Natural killer cell treated with Interleukin-12 subunit alpha and Interleukin-12 subunit beta and Interleukin-15 and Interleukin-18, amount 100 ng/mL, for 72 hours (primary cell): ENCODE data around the gene COX10. TPM values are rescaled to one million over a fixed set of nuclear protein-coding genes. Genes with fewer than 3 reads are reported as not detected.
"Not testable (repeated sequence)": the region's sequence is repeated elsewhere in the genome, so short reads cannot be mapped to it uniquely, and the experiment has no call there.

ENCODE experiments used
- ATAC-seq, 2 donors: fragments of 150-1000 bp; cut with Tn5 transposase in 1 of 2; sonication (Bioruptor Pico), chemical (Tn5 transposase) in 1 of 2; 2 replicates each; pipeline ENCODE4 v1.10.0; 2021
- DNase-seq: peaks from one replicate; pipeline ENCODE4 v3.0.0; 2022; ENCODE audit warnings: low spot score
- H3K27ac Mint-ChIP-seq, 2 donors: 1 replicate in 1 of 2; 2 replicates in 1 of 2; pipeline ENCODE4 v1.8.0; 2022; ENCODE audit warnings: mixed read lengths in 2 of 2, mild to moderate bottlenecking in 1 of 2, moderate library complexity in 1 of 2
- H3K27me3 Mint-ChIP-seq, 2 donors: 1 replicate in 1 of 2; 2 replicates in 1 of 2; pipeline ENCODE4 v1.8.0; 2022; ENCODE audit warnings: mixed read lengths in 2 of 2
- H3K36me3 Mint-ChIP-seq: one replicate; pipeline ENCODE4 v1.8.0; 2022; ENCODE audit warnings: mixed read lengths
- H3K4me1 Mint-ChIP-seq, 2 donors: 1 replicate in 1 of 2; 2 replicates in 1 of 2; pipeline ENCODE4 v1.8.0; 2022; ENCODE audit warnings: low read depth in 2 of 2, mixed read lengths in 2 of 2, mild to moderate bottlenecking in 1 of 2
- H3K4me3 Mint-ChIP-seq: one replicate; pipeline ENCODE4 v1.8.0; 2022; ENCODE audit warnings: mixed read lengths
- H3K9me3 Mint-ChIP-seq: 2 replicates; pipeline ENCODE4 v1.8.0; 2022; ENCODE audit warnings: mixed read lengths
- total RNA-seq, 2 donors: library from RNA; stranded (reverse); gene quantifications; one replicate each; pipeline ENCODE4 v1.2.3, GENCODE V29; 2022

Gene COX10
- total RNA-seq = 10 to 100 TPM; 22.7 to 26.4 TPM

- peak; percentile 99 to 100 for ATAC-seq
- peaks cover 4% of the 10 kb centered on the region for H3K36me3 Mint-ChIP-seq
- peak within 1 kb of the TSS; percentile 99 for H3K4me3 Mint-ChIP-seq
- no peaks in the 10 kb centered on the region for H3K9me3 Mint-ChIP-seq
- H3K27me3 Mint-ChIP-seq = no peaks in the 10 kb centered on the region
- peak within 1 kb of the TSS; percentile 94 for H3K27ac Mint-ChIP-seq
- H3K4me1 Mint-ChIP-seq = peaks cover 35 to 37% of the 10 kb centered on the region in 2 donors
- peak; percentile 92 for DNase-seq
Measured at GRCh38 chr17:14069251-14070021, at the start of gene COX10. TSS of gene COX10 (plus strand) at chr17:14069504. CDS start at chr17:14069606, 102 bp downstream.

GRCh38 chr17:14021651-14022294 lies 47.5 kb upstream of the COX10 start:
- not testable (repeated sequence) for H3K36me3 Mint-ChIP-seq, DNase-seq, H3K4me1 Mint-ChIP-seq, ATAC-seq, H3K27me3 Mint-ChIP-seq, H3K9me3 Mint-ChIP-seq, H3K4me3 Mint-ChIP-seq, H3K27ac Mint-ChIP-seq

- not testable (repeated sequence) for H3K27ac Mint-ChIP-seq, H3K36me3 Mint-ChIP-seq, DNase-seq, ATAC-seq, H3K4me1 Mint-ChIP-seq, H3K27me3 Mint-ChIP-seq, H3K9me3 Mint-ChIP-seq, H3K4me3 Mint-ChIP-seq
Measured at GRCh38 chr17:14029755-14030154, 39.5 kb upstream of the COX10 start.

GRCh38 chr17:14032234-14032633 lies 37.1 kb upstream of the COX10 start:
- Mint-ChIP-seq H3K27me3 (no peaks in the 10 kb centered on the region), H3K27ac (no peak overlapping the region), H3K9me3 (no peaks in the 10 kb centered on the region), H3K36me3 (peaks cover 11% of the 10 kb centered on the region), H3K4me3 (no peak overlapping the region), H3K4me1 (peaks cover 0 to 5% of the 10 kb centered on the region in 2 donors)
- ATAC-seq = no peak
- no peak for DNase-seq

- DNase-seq = no peak
- no peaks in the 10 kb centered on the region for H3K27me3 Mint-ChIP-seq
- no peak overlapping the region for H3K27ac Mint-ChIP-seq
- no peak for ATAC-seq
- H3K4me1 Mint-ChIP-seq = peaks cover 0 to 6% of the 10 kb centered on the region in 2 donors
- H3K36me3 Mint-ChIP-seq = peaks cover 11% of the 10 kb centered on the region
- H3K4me3 Mint-ChIP-seq = no peak overlapping the region
- H3K9me3 Mint-ChIP-seq = no peaks in the 10 kb centered on the region
Measured at GRCh38 chr17:14033166-14033565, 36.1 kb upstream of the COX10 start.

GRCh38 chr17:14037453-14037852 lies 31.9 kb upstream of the COX10 start:
- peaks cover 11% of the 10 kb centered on the region for H3K36me3 Mint-ChIP-seq
- ATAC-seq = no peak
- H3K4me3 Mint-ChIP-seq = no peak overlapping the region
- no peak for DNase-seq
- no peaks in the 10 kb centered on the region for H3K9me3 Mint-ChIP-seq
- H3K4me1 Mint-ChIP-seq = peaks cover 18 to 23% of the 10 kb centered on the region in 2 donors
- no peak overlapping the region for H3K27ac Mint-ChIP-seq
- no peaks in the 10 kb centered on the region for H3K27me3 Mint-ChIP-seq

GRCh38 chr17:14038206-14038605 lies 31.1 kb upstream of the COX10 start:
- no peak for DNase-seq
- no peak overlapping the region for H3K4me3 Mint-ChIP-seq
- H3K36me3 Mint-ChIP-seq = peaks cover 11% of the 10 kb centered on the region
- H3K9me3 Mint-ChIP-seq = no peaks in the 10 kb centered on the region
- H3K4me1 Mint-ChIP-seq = peaks cover 19 to 23% of the 10 kb centered on the region in 2 donors
- no peaks in the 10 kb centered on the region for H3K27me3 Mint-ChIP-seq
- no peak overlapping the region for H3K27ac Mint-ChIP-seq
- ATAC-seq = no peak

GRCh38 chr17:14042411-14042810 lies 26.9 kb upstream of the COX10 start:
- no peaks in the 10 kb centered on the region for H3K9me3 Mint-ChIP-seq
- H3K4me1 Mint-ChIP-seq = peaks cover 22 to 30% of the 10 kb centered on the region in 2 donors
- ATAC-seq (peak in 1 of 2 donors; percentile 58), DNase-seq (no peak)
- no peaks in the 10 kb centered on the region for H3K27me3 Mint-ChIP-seq
- no peaks in the 10 kb centered on the region for H3K36me3 Mint-ChIP-seq
- no peak overlapping the region for H3K27ac Mint-ChIP-seq
- no peak overlapping the region for H3K4me3 Mint-ChIP-seq

GRCh38 chr17:14044702-14045101 lies 24.6 kb upstream of the COX10 start:
- Mint-ChIP-seq H3K27ac (no peak overlapping the region), H3K27me3 (no peaks in the 10 kb centered on the region), H3K4me3 (peak overlapping the region; percentile 21), H3K4me1 (peaks cover 10 to 22% of the 10 kb centered on the region in 2 donors), H3K9me3 (no peaks in the 10 kb centered on the region), H3K36me3 (no peaks in the 10 kb centered on the region)
- DNase-seq (no peak), ATAC-seq (no peak)

- no peaks in the 10 kb centered on the region for H3K36me3 Mint-ChIP-seq
- no peaks in the 10 kb centered on the region for H3K27me3 Mint-ChIP-seq
Measured at GRCh38 chr17:14046978-14047377, 22.3 kb upstream of the COX10 start.

GRCh38 chr17:14047591-14047990 lies 21.7 kb upstream of the COX10 start:
- H3K9me3 Mint-ChIP-seq = no peaks in the 10 kb centered on the region

More at GRCh38 chr17:14046978-14047377, 22.3 kb upstream of the COX10 start:
- no peaks in the 10 kb centered on the region for H3K9me3 Mint-ChIP-seq
- no peak overlapping the region for H3K4me3 Mint-ChIP-seq
- H3K27ac Mint-ChIP-seq = no peak overlapping the region
- no peak for DNase-seq
- ATAC-seq = no peak
- peaks cover 13 to 20% of the 10 kb centered on the region in 2 donors for H3K4me1 Mint-ChIP-seq

GRCh38 chr17:14048169-14048568 lies 21.1 kb upstream of the COX10 start:
- ATAC-seq (no peak), DNase-seq (no peak)
- Mint-ChIP-seq H3K27ac (no peak overlapping the region), H3K4me1 (peaks cover 8 to 15% of the 10 kb centered on the region in 2 donors), H3K9me3 (no peaks in the 10 kb centered on the region), H3K27me3 (no peaks in the 10 kb centered on the region), H3K36me3 (no peaks in the 10 kb centered on the region), H3K4me3 (no peak overlapping the region)

More at GRCh38 chr17:14047591-14047990, 21.7 kb upstream of the COX10 start:
- no peak overlapping the region for H3K27ac Mint-ChIP-seq
- peaks cover 8 to 15% of the 10 kb centered on the region in 2 donors for H3K4me1 Mint-ChIP-seq
- no peak for ATAC-seq
- no peaks in the 10 kb centered on the region for H3K27me3 Mint-ChIP-seq
- no peaks in the 10 kb centered on the region for H3K36me3 Mint-ChIP-seq
- DNase-seq = no peak
- H3K4me3 Mint-ChIP-seq = no peak overlapping the region

- Mint-ChIP-seq H3K27me3 (no peaks in the 10 kb centered on the region), H3K4me3 (no peak overlapping the region), H3K4me1 (peaks cover 4 to 8% of the 10 kb centered on the region in 2 donors), H3K9me3 (no peaks in the 10 kb centered on the region), H3K36me3 (peaks cover 4% of the 10 kb centered on the region), H3K27ac (no peak overlapping the region)
- ATAC-seq (no peak), DNase-seq (no peak)
Measured at GRCh38 chr17:14050616-14051015, 18.7 kb upstream of the COX10 start.

GRCh38 chr17:14051692-14052091 lies 17.6 kb upstream of the COX10 start:
- Mint-ChIP-seq H3K27me3 (no peaks in the 10 kb centered on the region), H3K9me3 (no peaks in the 10 kb centered on the region), H3K27ac (no peak overlapping the region), H3K4me3 (no peak overlapping the region), H3K36me3 (peaks cover 10% of the 10 kb centered on the region), H3K4me1 (peaks cover 3 to 4% of the 10 kb centered on the region in 2 donors)
- DNase-seq (no peak), ATAC-seq (no peak)
